H1 (cell line): Measurements from ENCODE around the gene GDPD4. TPM values are rescaled to one million over a fixed set of nuclear protein-coding genes. Genes with fewer than 3 reads are reported as not detected.

Experiments used
- CTCF ChIA-PET: fragments of 300-600 bp; sonication (Branson Sonifier 250); formaldehyde crosslinking; loops from one replicate; lab custom pipeline; 2021; ENCODE audit not compliant: partially characterized antibody; lab: Charles Lee
- POLR2A ChIA-PET: fragments of 300-600 bp; sonication (Branson Sonifier 250); formaldehyde crosslinking; loops from one replicate; lab custom pipeline; 2021; ENCODE audit warnings: inconsistent platforms; ENCODE audit not compliant: partially characterized antibody; lab: Charles Lee
- DNase-seq, 2 experiments: peaks; one replicate each; pipeline versions ENCODE4 v3.0.0 to v3.0.0-alpha.2; 2010 to 2022; ENCODE audit warnings: low spot score in 2 of 2, low read depth in 1 of 2, mixed read lengths in 1 of 2
- FAIRE-seq: peaks from 2 replicates; lab custom pipeline; 2011; peaks lifted over from hg19 to GRCh38; lab: Jason Lieb, UNC
- H2AFZ ChIP-seq: 2 replicates; pipeline ENCODE4 v1.8.1; 2012; ENCODE audit warnings: low read length, inconsistent platforms
- H2AK5ac ChIP-seq: 2 replicates; pipeline ENCODE4 v1.6.1; 2013; ENCODE audit warnings: low read depth, low read length
- H2BK120ac ChIP-seq: replicated peaks from 2 replicates; pipeline ENCODE3; 2013; ENCODE audit warnings: low read depth, low read length, inconsistent platforms
- H2BK12ac ChIP-seq: 2 replicates; pipeline ENCODE4 v1.6.1; 2013; ENCODE audit warnings: low read depth, low read length
- H2BK15ac ChIP-seq: 2 replicates; pipeline ENCODE4 v1.6.1; 2013; ENCODE audit warnings: low read length
- H2BK20ac ChIP-seq: 2 replicates; pipeline ENCODE4 v1.6.1; 2013; ENCODE audit warnings: low read length
- H2BK5ac ChIP-seq: 2 replicates; pipeline ENCODE4 v1.6.1; 2013; ENCODE audit warnings: low read depth, low read length
- H3K14ac ChIP-seq: 2 replicates; pipeline ENCODE4 v1.6.1; 2013; ENCODE audit warnings: inconsistent platforms; ENCODE audit not compliant: insufficient read length
- H3K18ac ChIP-seq: 2 replicates; pipeline ENCODE4 v1.6.1; 2013; ENCODE audit warnings: low read length; ENCODE audit errors: extremely low read depth
- H3K23ac ChIP-seq: 2 replicates; pipeline ENCODE4 v1.6.1; 2013; ENCODE audit warnings: inconsistent platforms; ENCODE audit not compliant: insufficient read length
- H3K23me2 ChIP-seq: 2 replicates; pipeline ENCODE4 v1.6.1; 2013; ENCODE audit warnings: low read depth, low read length
- H3K27ac ChIP-seq: 2 replicates; pipeline ENCODE4 v1.6.1; 2011; ENCODE audit warnings: low read depth, low read length, inconsistent platforms
- H3K27me3 ChIP-seq, 4 experiments: replicated peaks in 1 of 4; 1 replicate in 1 of 4; 2 replicates in 3 of 4; pipeline versions ENCODE4 v1.6.1 to v1.8.1; 2011 to 2013; ENCODE audit warnings: low read length in 3 of 4, mild to moderate bottlenecking in 3 of 4, inconsistent platforms in 2 of 4, mixed read lengths in 2 of 4, moderate library complexity in 1 of 4; ENCODE audit not compliant: control insufficient read depth in 3 of 4, insufficient read depth in 3 of 4; ENCODE audit errors: extremely low read depth in 1 of 4
- H3K36me3 ChIP-seq, 4 experiments: 2 replicates each; pipeline versions ENCODE4 v1.6.1 to v1.8.1; 2011 to 2013; ENCODE audit warnings: mild to moderate bottlenecking in 4 of 4, low read length in 3 of 4, moderate library complexity in 2 of 4, control low read depth in 1 of 4, inconsistent platforms in 1 of 4; ENCODE audit not compliant: insufficient read depth in 4 of 4, control insufficient read depth in 2 of 4
- H3K4ac ChIP-seq: replicated peaks from 2 replicates; pipeline ENCODE3; 2013; ENCODE audit warnings: low read length, low read depth, mixed read lengths, inconsistent platforms; ENCODE audit not compliant: insufficient read length
- H3K4me1 ChIP-seq, 4 experiments: replicated peaks in 1 of 4; 1 replicate in 1 of 4; 2 replicates in 3 of 4; pipeline versions ENCODE4 v1.6.1 to v1.8.1; 2011 to 2013; ENCODE audit warnings: low read length in 3 of 4, inconsistent platforms in 2 of 4, mixed read lengths in 1 of 4; ENCODE audit not compliant: insufficient read depth in 4 of 4, control insufficient read depth in 3 of 4
- H3K4me2 ChIP-seq, 2 experiments: 2 replicates each; pipeline versions ENCODE4 v1.6.1 to v1.8.1; 2011 to 2013; ENCODE audit warnings: low read depth in 2 of 2, low read length in 2 of 2, control low read depth in 1 of 2, inconsistent platforms in 1 of 2, mild to moderate bottlenecking in 1 of 2; ENCODE audit not compliant: insufficient read depth in 1 of 2
- H3K4me3 ChIP-seq, 4 experiments: fragments of 200-600, 300-600 bp in 1 of 4; sonication (generic), shearing (Covaris generic), sonication (Bioruptor Twin) in 1 of 4; 2 replicates each; pipeline versions ENCODE4 v1.5.1 to v1.8.1; 2011 to 2016; ENCODE audit warnings: low read length in 4 of 4, low read depth in 3 of 4, control low read depth in 2 of 4, inconsistent platforms in 2 of 4, mild to moderate bottlenecking in 2 of 4, mixed read lengths in 1 of 4, moderate library complexity in 1 of 4; ENCODE audit not compliant: insufficient read depth in 2 of 4; ENCODE audit errors: extremely low read depth in 1 of 4
- H3K56ac ChIP-seq: replicated peaks from 2 replicates; pipeline ENCODE3; 2013; ENCODE audit warnings: low read depth, mild to moderate bottlenecking, mixed read lengths, low read length, inconsistent platforms; ENCODE audit not compliant: insufficient read length
- H3K79me1 ChIP-seq: 2 replicates; pipeline ENCODE4 v1.6.1; 2013; ENCODE audit warnings: low read depth, low read length, control low read depth
- H3K79me2 ChIP-seq, 2 experiments: 2 replicates each; pipeline versions ENCODE4 v1.6.1 to v1.8.1; 2012 to 2013; ENCODE audit warnings: low read length in 2 of 2, mild to moderate bottlenecking in 2 of 2, inconsistent platforms in 1 of 2; ENCODE audit not compliant: insufficient read depth in 2 of 2, control insufficient read depth in 1 of 2
- H3K9ac ChIP-seq, 4 experiments: replicated peaks in 1 of 4; 1 replicate in 1 of 4; 2 replicates in 3 of 4; pipeline versions ENCODE4 v1.6.1 to v1.8.1; 2011 to 2013; ENCODE audit warnings: low read depth in 3 of 4, low read length in 3 of 4, control low read depth in 2 of 4, mild to moderate bottlenecking in 2 of 4, moderate library complexity in 2 of 4, inconsistent platforms in 1 of 4; ENCODE audit errors: extremely low read depth in 1 of 4
- H3K9me3 ChIP-seq, 2 experiments: 2 replicates each; pipeline versions ENCODE4 v1.6.1 to v1.8.1; 2012 to 2013; ENCODE audit warnings: mild to moderate bottlenecking in 2 of 2, moderate library complexity in 2 of 2, control low read depth in 1 of 2, inconsistent platforms in 1 of 2, low read depth in 1 of 2, low read length in 1 of 2, mixed read lengths in 1 of 2; ENCODE audit not compliant: insufficient read depth in 2 of 2
- H4K20me1 ChIP-seq, 2 experiments: replicated peaks in 1 of 2; 2 replicates each; pipeline versions ENCODE3 to v1.8.1; 2011 to 2013; ENCODE audit warnings: inconsistent platforms in 2 of 2, low read length in 2 of 2, mild to moderate bottlenecking in 1 of 2; ENCODE audit not compliant: insufficient read depth in 2 of 2, control insufficient read depth in 1 of 2
- H4K5ac ChIP-seq: 2 replicates; pipeline ENCODE4 v1.6.1; 2013; ENCODE audit warnings: low read length, low read depth, mixed read lengths, inconsistent platforms; ENCODE audit not compliant: insufficient read length
- H4K8ac ChIP-seq: 2 replicates; pipeline ENCODE4 v1.8.0; 2013; ENCODE audit warnings: mild to moderate bottlenecking, moderate library complexity, low read length, inconsistent platforms; ENCODE audit not compliant: insufficient read depth; ENCODE audit errors: extremely low read depth
- H4K91ac ChIP-seq: replicated peaks from 2 replicates; pipeline ENCODE3; 2013; ENCODE audit warnings: low read length, mixed read lengths, inconsistent platforms; ENCODE audit not compliant: insufficient read length
- JUND ChIP-seq: IDR thresholded peaks from 2 replicates; pipeline ENCODE4 v1.6.1; 2011; ENCODE audit warnings: mild to moderate bottlenecking, improper control_type of control experiment, low read length
- NRF1 ChIP-seq: IDR thresholded peaks from 2 replicates; pipeline ENCODE4 v1.6.1; 2011; ENCODE audit warnings: mild to moderate bottlenecking, low read depth, low read length, improper control_type of control experiment
- POLR2AphosphoS5 ChIP-seq: IDR thresholded peaks from 2 replicates; pipeline ENCODE4 v1.6.1; 2011; ENCODE audit warnings: low read depth, low read length
- SP1 ChIP-seq: IDR thresholded peaks from 2 replicates; pipeline ENCODE4 v1.6.1; 2011; ENCODE audit warnings: low read depth, low read length
- TAF1 ChIP-seq: IDR thresholded peaks from 2 replicates; pipeline ENCODE4 v1.6.1; 2011; ENCODE audit warnings: mild to moderate bottlenecking, low read depth, low read length
- WGBS, 2 experiments: shearing (Covaris generic) in 1 of 2; methylation state at CpG; one replicate each; pipeline versions ENCODE4 v1.1.6 to v1.1.7; 2013 to 2015; ENCODE audit warnings: low lambda C conversion rate in 2 of 2, mixed read lengths in 2 of 2, inconsistent platforms in 1 of 2, low coverage in 1 of 2, missing lambda C conversion rate in 1 of 2; ENCODE audit not compliant: insufficient replicate concordance in 2 of 2, insufficient coverage in 1 of 2, insufficient read length in 1 of 2; ENCODE audit errors: extremely low coverage in 1 of 2, missing lambda C conversion rate in 1 of 2; 5-methylcytosine and 5-hydroxymethylcytosine counted together
- polyA plus RNA-seq, 7 experiments: library from polyadenylated mRNA; depleted of rRNA in 3 of 7; stranded (reverse) in 5 of 7; unstranded in 2 of 7; fragments of >200 nt in 5 of 7; fragments of 200-250 nt in 2 of 7; gene quantifications; 1 replicate in 5 of 7; 2 replicates in 1 of 7; 4 replicates in 1 of 7; pipeline versions ENCODE4 v1.2.1 to v1.2.3, GENCODE V29; 2011 to 2013; ENCODE audit warnings: missing spikeins in 2 of 7, mixed read lengths in 2 of 7
- total RNA-seq: library from RNA; stranded (reverse); fragmentation: NEBNext Ultra II Directional; extraction: Animal tissue kit (Norgen Biotek cat#: 25700); gene quantifications from 2 replicates; pipeline ENCODE4 v1.2.1, GENCODE V29; 2021

GDPD4 gene
- total and polyA plus RNA-seq, 2 of the 8 experiments (the other 6 are each of a cell fraction or from before 2014, with no cell fraction given): not detected

DNA sequence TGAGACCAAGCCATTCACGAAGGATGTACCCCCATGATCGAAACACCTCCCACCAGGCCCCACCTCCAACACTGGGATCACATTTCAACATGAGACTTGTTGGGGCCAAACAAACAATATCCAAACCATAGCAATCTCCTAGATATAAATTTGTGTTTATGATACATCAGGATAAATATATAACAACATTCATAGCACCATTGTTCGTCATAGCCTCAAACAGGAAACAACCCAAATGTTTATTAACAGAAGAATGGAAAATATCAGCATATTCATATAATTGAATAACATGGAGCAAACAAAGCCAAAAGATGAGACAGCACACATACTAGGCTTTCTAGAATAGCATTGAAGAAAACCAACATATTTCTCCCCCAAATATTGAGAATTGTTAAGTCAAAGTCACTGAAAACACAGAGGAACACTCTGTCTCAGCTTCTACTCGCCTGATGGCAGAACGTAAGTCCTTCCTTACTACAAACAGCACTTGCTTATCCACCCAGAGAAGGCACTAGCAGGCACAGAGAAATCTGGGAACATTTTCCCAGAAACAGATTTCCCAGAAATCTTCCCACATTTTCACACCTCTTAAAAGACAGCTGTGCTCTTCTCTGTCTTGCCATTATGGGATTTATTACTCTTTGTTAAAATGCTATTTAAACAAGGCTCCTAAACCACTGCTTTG, 8.1 kb upstream of the GDPD4 start:
- Histone ChIP-seq H3K23me2 (no peaks in the 10 kb centered on the region), H2BK12ac (no peak overlapping the region), H2AK5ac (no peak overlapping the region), H3K14ac (no peak overlapping the region), H2BK15ac (no peak overlapping the region), H3K9me3 (no peaks in the 10 kb centered on the region), H3K9ac (no peak overlapping the region), H3K36me3 (no peaks in the 10 kb centered on the region), H4K20me1 (no peaks in the 10 kb centered on the region), H2BK120ac (no peak overlapping the region), H2BK5ac (no peak overlapping the region), H4K5ac (no peak overlapping the region), H2BK20ac (no peak overlapping the region), H3K79me2 (no peaks in the 10 kb centered on the region), H3K4ac (no peak overlapping the region), H4K8ac (no peak overlapping the region), H2AFZ (peak overlapping the region; percentile 62), H3K27me3 (no peaks in the 10 kb centered on the region), H3K4me2 (no peak overlapping the region), H3K27ac (no peak overlapping the region), H3K56ac (no peak overlapping the region), H3K23ac (no peak overlapping the region), H4K91ac (no peak overlapping the region), H3K79me1 (no peaks in the 10 kb centered on the region), H3K4me1 (peaks cover 0 to 3% (median 0%) of the 10 kb centered on the region in 4 experiments; a peak in 1 of 7 replicates), H3K18ac (no peak overlapping the region), H3K4me3 (no peak overlapping the region)
- CTCF ChIA-PET: interaction anchor here (0.6 kb wide), 1 partner anchor 270 kb away, joined by 3 read pairs; no protein-coding TSS in a partner anchor
- no peak for FAIRE-seq
- POLR2A ChIA-PET: interaction anchor here (0.6 kb wide), 1 partner anchor 104 kb away, joined by 3 read pairs; no protein-coding TSS in a partner anchor
- DNase-seq: no peak
- 82% methylated on average over 5 of the region's 5 CpGs; no CpG with 5 or more reads in 1 of the 2 experiments for WGBS, 2 experiments
- TF ChIP-seq JUND (no peak), TAF1 (no peak), NRF1 (no peak), SP1 (no peak), POLR2AphosphoS5 (no peak)
